ENCODE results near the gene MLF1.

GRCh38 chr3:158640646-158641045 lies 69.7 kb downstream of the MLF1 start:
- no peak for TF ChIP-seq ZC3H10 (CRISPR knock-in tag; IDR thresholded peaks at IDR 0.05)
- TF ChIP-seq ZNF70 (CRISPR knock-in tag; IDR thresholded peaks at IDR 0.05) = no peak
- TF ChIP-seq BACH2 (CRISPR knock-in tag; IDR thresholded peaks at IDR 0.05; ENCODE audit: borderline replicate concordance) = no peak
- TF ChIP-seq OSR1 (CRISPR knock-in tag; IDR thresholded peaks at IDR 0.05) = no peak
- TF ChIP-seq, protein P1, sequence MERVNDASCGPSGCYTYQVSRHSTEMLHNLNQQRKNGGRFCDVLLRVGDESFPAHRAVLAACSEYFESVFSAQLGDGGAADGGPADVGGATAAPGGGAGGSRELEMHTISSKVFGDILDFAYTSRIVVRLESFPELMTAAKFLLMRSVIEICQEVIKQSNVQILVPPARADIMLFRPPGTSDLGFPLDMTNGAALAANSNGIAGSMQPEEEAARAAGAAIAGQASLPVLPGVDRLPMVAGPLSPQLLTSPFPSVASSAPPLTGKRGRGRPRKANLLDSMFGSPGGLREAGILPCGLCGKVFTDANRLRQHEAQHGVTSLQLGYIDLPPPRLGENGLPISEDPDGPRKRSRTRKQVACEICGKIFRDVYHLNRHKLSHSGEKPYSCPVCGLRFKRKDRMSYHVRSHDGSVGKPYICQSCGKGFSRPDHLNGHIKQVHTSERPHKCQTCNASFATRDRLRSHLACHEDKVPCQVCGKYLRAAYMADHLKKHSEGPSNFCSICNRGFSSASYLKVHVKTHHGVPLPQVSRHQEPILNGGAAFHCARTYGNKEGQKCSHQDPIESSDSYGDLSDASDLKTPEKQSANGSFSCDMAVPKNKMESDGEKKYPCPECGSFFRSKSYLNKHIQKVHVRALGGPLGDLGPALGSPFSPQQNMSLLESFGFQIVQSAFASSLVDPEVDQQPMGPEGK (CRISPR knock-in tag; IDR thresholded peaks at IDR 0.05; ENCODE audit: borderline replicate concordance) = no peak
